Activated B cell treated with CpG ODN at 0.5 μM for 24 hours (primary cell): Measurements from ENCODE around the gene PLEKHG2. TPM values are rescaled to one million over a fixed set of nuclear protein-coding genes. Genes with fewer than 3 reads are reported as not detected.

ENCODE experiments used
- ATAC-seq: fragments of 200-7000 bp; cut with Tn5 transposase; one replicate; pipeline ENCODE4 v1.10.0; 2021; ENCODE audit warnings: low read depth, mild to moderate bottlenecking, moderate library complexity
- CTCF ChIA-PET: fragments of 350-600 bp; sonication (Branson Sonifier 250); formaldehyde crosslinking; loops from one replicate; lab custom pipeline; 2021; ENCODE audit warnings: antibody characterized with exemption; lab: Charles Lee
- POLR2A ChIA-PET: fragments of 350-600 bp; sonication (Branson Sonifier 250); formaldehyde crosslinking; loops from one replicate; lab custom pipeline; 2021; ENCODE audit warnings: antibody characterized with exemption; lab: Charles Lee
- DNase-seq: peaks from one replicate; pipeline ENCODE4 v3.0.0; 2022
- H3K27ac Mint-ChIP-seq: one replicate; pipeline ENCODE4 v1.8.0; 2020; ENCODE audit warnings: mixed read lengths
- H3K27me3 Mint-ChIP-seq: one replicate; pipeline ENCODE4 v1.8.0; 2021; ENCODE audit warnings: mixed read lengths
- H3K36me3 Mint-ChIP-seq: one replicate; pipeline ENCODE4 v1.8.0; 2021; ENCODE audit warnings: low read depth, mixed read lengths
- H3K4me1 Mint-ChIP-seq: one replicate; pipeline ENCODE4 v1.8.0; 2021; ENCODE audit warnings: mixed read lengths
- H3K4me3 Mint-ChIP-seq: one replicate; pipeline ENCODE4 v1.8.0; 2020; ENCODE audit warnings: mild to moderate bottlenecking, mixed read lengths
- H3K9me3 Mint-ChIP-seq: one replicate; pipeline ENCODE4 v1.8.0; 2020; ENCODE audit warnings: mixed read lengths
- CTCF ChIP-seq: fragments of 200-600 bp; IDR thresholded peaks from one replicate; pipeline ENCODE4 v1.8.0; 2022; ENCODE audit warnings: antibody characterized with exemption, mild to moderate bottlenecking
- intact Hi-C: fragments of 100-400 bp; cut with micrococcal nuclease; formaldehyde crosslinking; loops from one replicate; pipeline ENCODE4 v1.15.1; 2024
- total RNA-seq: library from RNA; stranded (reverse); gene quantifications from 2 replicates; pipeline ENCODE4 v1.2.3, GENCODE V29; 2022

Gene PLEKHG2
- total RNA-seq, 1 donor from 2014 or later, result 125 TPM

DNA sequence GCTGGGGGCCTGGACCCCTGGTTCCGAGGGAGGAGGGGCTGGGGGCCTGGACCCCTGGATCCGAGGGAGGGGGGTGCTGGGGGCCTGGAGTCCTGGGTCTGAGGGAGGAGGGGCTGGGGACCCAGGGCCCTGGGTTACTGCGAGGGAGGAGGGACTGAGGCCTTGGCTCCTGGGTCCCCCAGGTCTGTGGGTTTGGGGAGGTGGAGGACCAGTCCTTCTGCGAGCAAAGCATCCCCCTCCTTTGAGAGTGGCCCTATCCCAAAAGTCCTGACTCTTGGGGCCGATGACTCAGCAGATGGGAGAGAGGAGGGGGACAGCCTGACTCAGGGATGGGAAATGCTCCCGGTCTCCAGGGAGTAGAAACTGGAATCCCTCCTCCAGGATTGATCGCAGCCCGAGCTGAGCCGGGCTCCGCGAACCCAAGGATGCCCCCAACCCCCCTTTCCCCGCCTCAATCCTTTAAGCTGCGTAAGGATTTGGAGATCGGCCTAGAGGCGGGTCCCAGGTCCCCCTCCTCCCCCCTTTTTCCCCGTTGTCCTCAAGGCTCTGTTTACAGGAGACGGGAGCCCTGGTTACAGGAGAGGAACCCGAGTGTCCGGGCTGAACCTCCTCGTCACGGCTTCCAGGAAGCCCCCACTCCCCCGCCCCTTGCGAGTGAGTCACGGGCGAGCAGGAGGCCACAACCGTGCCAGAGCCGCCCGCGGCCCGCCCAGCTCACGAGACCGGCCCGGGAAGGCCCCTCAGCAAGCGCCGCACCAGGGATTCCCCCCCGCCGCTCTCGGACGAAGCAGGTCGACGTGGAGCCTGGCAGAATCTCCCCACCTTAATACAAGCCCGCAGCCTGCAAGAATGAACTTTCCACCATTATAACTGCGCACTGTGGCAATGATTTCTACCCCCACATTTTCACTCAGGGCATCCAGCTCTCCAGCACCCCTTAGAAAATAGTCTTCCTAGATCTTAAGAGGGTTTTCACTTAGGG, 8.8 kb upstream of the PLEKHG2 start:
- TF ChIP-seq CTCF, result no peak
- H3K4me1 Mint-ChIP-seq, result peaks cover 74% of the 10 kb centered on the region
- POLR2A ChIA-PET, result interaction anchor here (0.5 to 6.9 kb wide), 15 partner anchors 8 to 1476 kb away, joined by 3 to 114 read pairs (median 8); partner anchors contain the start of genes CATSPERG, EIF3K, GMFG and MED29
- CTCF ChIA-PET, result interaction anchor here (1.2 to 1.6 kb wide), 2 partner anchors 8 to 129 kb away, joined by 3 to 12 read pairs; partner anchors contain the start of gene PLEKHG2
- H3K9me3 Mint-ChIP-seq, result no peaks in the 10 kb centered on the region
- intact Hi-C loops, result no loop called here
- peak overlapping the region; percentile 91 for H3K27ac Mint-ChIP-seq
- H3K36me3 Mint-ChIP-seq, result peaks cover 28% of the 10 kb centered on the region
- DNase-seq (peak; percentile 93), ATAC-seq (peak; percentile 38)
- H3K27me3 Mint-ChIP-seq, result no peaks in the 10 kb centered on the region
- peak overlapping the region; percentile 89 for H3K4me3 Mint-ChIP-seq

GRCh38 chr19:39405261-39405957, 7.1 kb upstream of the PLEKHG2 start:
- H3K27ac Mint-ChIP-seq, result peak overlapping the region; percentile 91
- H3K9me3 Mint-ChIP-seq, result no peaks in the 10 kb centered on the region
- no peaks in the 10 kb centered on the region for H3K27me3 Mint-ChIP-seq
- intact Hi-C loops, result loop anchor here (5.0 kb wide), 1 partner anchor 553 kb away; no protein-coding TSS in a partner anchor
- CTCF ChIA-PET, result no interaction called here
- peak overlapping the region; percentile 89 for H3K4me3 Mint-ChIP-seq
- ATAC-seq, result no peak
- POLR2A ChIA-PET, result interaction anchor here (0.5 to 6.9 kb wide), 15 partner anchors 7 to 1393 kb away, joined by 3 to 213 read pairs (median 6); partner anchors contain the start of genes EID2B, MED29, NUMBL and PAF1
- peaks cover 65% of the 10 kb centered on the region for H3K4me1 Mint-ChIP-seq
- peaks cover 29% of the 10 kb centered on the region for H3K36me3 Mint-ChIP-seq
- no peak for DNase-seq
- TF ChIP-seq CTCF, result no peak

- intact Hi-C loops, result loop anchor here (5.0 kb wide), 1 partner anchor 554 kb away; no protein-coding TSS in a partner anchor
- peaks cover 29% of the 10 kb centered on the region for H3K36me3 Mint-ChIP-seq
- CTCF ChIA-PET, result interaction anchor here (0.6 to 3.7 kb wide), 2 partner anchors 8 to 13 kb away, joined by 3 to 39 read pairs; no protein-coding TSS in a partner anchor
- no peaks in the 10 kb centered on the region for H3K27me3 Mint-ChIP-seq
- no peaks in the 10 kb centered on the region for H3K9me3 Mint-ChIP-seq
- H3K4me1 Mint-ChIP-seq, result peaks cover 65% of the 10 kb centered on the region
- peak; percentile 4 for ATAC-seq
- DNase-seq, result peak; percentile 73
- H3K27ac Mint-ChIP-seq, result peak overlapping the region; percentile 91
- peak overlapping the region; percentile 89 for H3K4me3 Mint-ChIP-seq
- TF ChIP-seq CTCF, result no peak
- POLR2A ChIA-PET, result interaction anchor here (0.5 to 6.9 kb wide), 18 partner anchors 8 to 1284 kb away, joined by 3 to 213 read pairs (median 4); partner anchors contain the start of genes DLL3, EID2B, GMFG and MED29
Measured at GRCh38 chr19:39405958-39406655, 6.4 kb upstream of the PLEKHG2 start.

- peak within 1 kb of the TSS; percentile 91 for H3K27ac Mint-ChIP-seq
- H3K4me1 Mint-ChIP-seq, result peaks cover 65% of the 10 kb centered on the region
- H3K4me3 Mint-ChIP-seq, result peak within 1 kb of the TSS; percentile 89
- no peak for TF ChIP-seq CTCF
- CTCF ChIA-PET, result interaction anchor here (0.6 to 3.7 kb wide), 2 partner anchors 9 to 14 kb away, joined by 3 to 39 read pairs; no protein-coding TSS in a partner anchor
- no peaks in the 10 kb centered on the region for H3K27me3 Mint-ChIP-seq
- intact Hi-C loops, result loop anchor here (5.0 kb wide), 1 partner anchor 555 kb away; no protein-coding TSS in a partner anchor
- peaks cover 30% of the 10 kb centered on the region for H3K36me3 Mint-ChIP-seq
- H3K9me3 Mint-ChIP-seq, result no peaks in the 10 kb centered on the region
- ATAC-seq, result peak; percentile 25
- POLR2A ChIA-PET, result interaction anchor here (0.5 to 6.9 kb wide), 17 partner anchors 8 to 1180 kb away, joined by 3 to 213 read pairs (median 5); partner anchors contain the start of genes DLL3, GMFG, MED29 and PAF1
- DNase-seq, result peak; percentile 83
Measured at GRCh38 chr19:39406656-39407409, 5.6 kb upstream of the PLEKHG2 start, which contains the start of gene ZFP36. Gene ZFP36 (plus strand): TSS chr19:39406847. CDS start chr19:39406905, 58 bp downstream.
